PC-3 (cell line): ENCODE results near the gene SCN5A.

ENCODE experiments used
- CTCF ChIP-seq: fragments of 300-600 bp; sonication (generic); conservative IDR thresholded peaks from 2 replicates; pipeline ENCODE4 v1.5.1; 2017; ENCODE audit warnings: antibody characterized with exemption, low read depth, mild to moderate bottlenecking, low read length
- EZH2 ChIP-seq: fragments of 300-600 bp; sonication (generic); IDR thresholded peaks from one replicate; pipeline ENCODE4 v1.6.1; 2017; ENCODE audit warnings: antibody characterized with exemption, mild to moderate bottlenecking, low read length; ENCODE audit not compliant: unreplicated experiment
- EZH2phosphoT487 ChIP-seq: fragments of 300-600 bp; sonication (generic); IDR thresholded peaks from 2 replicates; pipeline ENCODE4 v1.6.1; 2018; ENCODE audit warnings: mild to moderate bottlenecking, antibody characterized with exemption, low read length, borderline replicate concordance

GRCh38 chr3:38510631-38511030 lies 138.9 kb downstream of the SCN5A start:
- no peak for TF ChIP-seq CTCF
- TF ChIP-seq EZH2: no peak
- TF ChIP-seq EZH2phosphoT487: no peak
